ENCODE data around the gene DNAJA3. TPM values are rescaled to one million over a fixed set of nuclear protein-coding genes. Genes with fewer than 3 reads are reported as not detected.

DNAJA3 gene
- total and polyA plus RNA-seq, 9 of the 15 experiments (the other 6 are each of a cell fraction or from before 2014, with no cell fraction given): 8.1 to 105 (median 79.0) TPM

DNA sequence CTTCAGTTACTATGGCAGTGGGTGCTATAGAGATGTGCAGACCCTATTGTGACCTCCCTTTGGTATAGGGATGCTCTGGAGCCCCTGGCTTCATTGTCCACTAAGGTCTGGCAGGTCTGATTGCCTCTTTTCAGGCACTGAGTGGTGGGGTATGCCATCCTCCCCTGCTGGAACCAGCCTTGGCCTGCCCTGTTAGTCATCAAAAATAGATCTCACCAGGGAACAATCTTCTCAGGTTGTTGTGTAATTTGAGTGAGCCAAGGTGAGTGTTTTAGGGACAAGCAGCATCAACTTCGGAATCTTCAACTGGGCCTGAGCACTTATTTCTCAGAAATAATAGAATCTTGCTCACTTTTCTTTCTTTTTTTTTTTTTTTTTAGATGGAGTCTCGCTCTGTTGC, 70.1 kb downstream of the DNAJA3 start:
- Histone ChIP-seq H3K4me3 (no peak overlapping the region), H3K9me1 (ENCODE audit: control insufficient read depth, insufficient read depth, low read length) (no peaks in the 10 kb centered on the region), H3K9me3 (replicated peaks; ENCODE audit: control insufficient read depth, insufficient read depth, low read depth, low read length) (no peaks in the 10 kb centered on the region), H2AFZ (ENCODE audit: low read depth, low read length) (no peak overlapping the region), H3K79me2 (ENCODE audit: control insufficient read depth, insufficient read depth, low read length) (peaks cover 35% of the 10 kb centered on the region), H3K27me3 (ENCODE audit: control insufficient read depth in 2 of 2, insufficient read depth in 2 of 2, low read length in 2 of 2) (no peaks in the 10 kb centered on the region), H4K20me1 (replicated peaks; ENCODE audit: control insufficient read depth, insufficient read depth, low read length) (no peaks in the 10 kb centered on the region), H3K36me3 (ENCODE audit: control insufficient read depth, insufficient read depth, low read length) (peaks cover 32% of the 10 kb centered on the region), H3K9ac (ENCODE audit: insufficient read depth in 1 of 2, low read depth in 2 of 2, low read length in 2 of 2) (no peak overlapping the region), H3K4me1 (replicated peaks in 1 of 2; ENCODE audit: control insufficient read depth in 2 of 2, insufficient read depth in 2 of 2, low read length in 2 of 2) (peaks cover 0 to 2% of the 10 kb centered on the region in 2 experiments; a peak in 2 of 5 replicates), H3K27ac (ENCODE audit: extremely low read depth, low read depth, low read length) (no peak overlapping the region), H3K4me2 (ENCODE audit: insufficient read depth, low read length) (no peak overlapping the region)
- CTCF ChIA-PET (ENCODE audit: low intra/inter-chr PET ratio): no interaction called here
- no peak for FAIRE-seq
- in situ Hi-C loops (cut with MboI): no loop called here
- no peak for TF ChIP-seq FIP1L1 (IDR thresholded peaks at IDR 0.05; ENCODE audit: low read depth, low read length, poor library complexity, severe bottlenecking)
- TF ChIP-seq SAFB2 (IDR thresholded peaks at IDR 0.05; ENCODE audit: borderline replicate concordance, low read depth, low read length, severe bottlenecking): no peak
- no peak for TF ChIP-seq RUNX1 (IDR thresholded peaks at IDR 0.05; ENCODE audit: low read depth)
- no peak for ATAC-seq
- POLR2A ChIA-PET: interaction anchor here (1.5 kb wide), 1 partner anchor 10 kb away, joined by 4 read pairs; no protein-coding TSS in a partner anchor
- WGBS (ENCODE audit: insufficient coverage, low coverage, missing lambda C conversion rate): 82% methylated on average over 1 of the region's 2 CpGs
- intact Hi-C loops (cut with micrococcal nuclease): no loop called here
- no peak for DNase-seq (ENCODE audit: extremely low read depth in 1 of 4, low spot score in 3 of 4)
- BruUV-seq (replicated peaks): no TSS peak

GRCh38 chr16:4496305-4496704, 70.6 kb downstream of the DNAJA3 start:
- H4K20me1 ChIP-seq (replicated peaks; ENCODE audit: control insufficient read depth, insufficient read depth, low read length): no peaks in the 10 kb centered on the region
- peaks cover 27% of the 10 kb centered on the region for H3K36me3 ChIP-seq (ENCODE audit: control insufficient read depth, insufficient read depth, low read length)
- no TSS peak for BruUV-seq (replicated peaks)
- H2AFZ ChIP-seq (ENCODE audit: low read depth, low read length): no peak overlapping the region
- FAIRE-seq: peak; percentile 15
- no peak overlapping the region for H3K4me3 ChIP-seq
- no peaks in the 10 kb centered on the region for H3K9me3 ChIP-seq (replicated peaks; ENCODE audit: control insufficient read depth, insufficient read depth, low read depth, low read length)
- in situ Hi-C loops (cut with MboI): no loop called here
- no peak overlapping the region; the same call in 2 of the 3 replicates for H3K27ac ChIP-seq (ENCODE audit: extremely low read depth, low read depth, low read length)
- TF ChIP-seq HNRNPUL1 (IDR thresholded peaks at IDR 0.05; ENCODE audit: low read length): no peak
- TF ChIP-seq ZNF121 (CRISPR knock-in tag; conservative IDR thresholded peaks at IDR 0.05): peak; percentile 58; the same call in 1 of the 2 replicates
- H3K9me1 ChIP-seq (ENCODE audit: control insufficient read depth, insufficient read depth, low read length): no peaks in the 10 kb centered on the region
- H3K79me2 ChIP-seq (ENCODE audit: control insufficient read depth, insufficient read depth, low read length): peaks cover 41% of the 10 kb centered on the region; the same call in 2 of the 3 replicates
- 83% methylated on average over 4 of the region's 4 CpGs for WGBS (ENCODE audit: insufficient coverage, low coverage, missing lambda C conversion rate)
- ATAC-seq: no peak
- DNase-seq (ENCODE audit: extremely low read depth in 1 of 4, low spot score in 3 of 4): no peak
- no peak overlapping the region for H3K9ac ChIP-seq (ENCODE audit: insufficient read depth in 1 of 2, low read depth in 2 of 2, low read length in 2 of 2)
- no peaks in the 10 kb centered on the region for H3K27me3 ChIP-seq (ENCODE audit: control insufficient read depth in 2 of 2, insufficient read depth in 2 of 2, low read length in 2 of 2)
- ChIA-PET CTCF (ENCODE audit: low intra/inter-chr PET ratio) (no interaction called here), POLR2A (interaction anchor here (1.0 kb wide), 1 partner anchor 10 kb away, joined by 3 read pairs; no protein-coding TSS in a partner anchor)
- intact Hi-C loops (cut with micrococcal nuclease): no loop called here
- no peak overlapping the region for H3K4me2 ChIP-seq (ENCODE audit: insufficient read depth, low read length)
- peaks cover 0 to 2% of the 10 kb centered on the region in 2 experiments; a peak in 2 of 5 replicates for H3K4me1 ChIP-seq (replicated peaks in 1 of 2; ENCODE audit: control insufficient read depth in 2 of 2, insufficient read depth in 2 of 2, low read length in 2 of 2)
